Suprapubic skin (tissue), 4 donors: ENCODE measurements around the gene UGT1A4. TPM values are rescaled to one million over a fixed set of nuclear protein-coding genes. Genes with fewer than 3 reads are reported as not detected.

Source experiments
- DNase-seq, 2 donors: peaks; one replicate each; pipeline ENCODE4 v3.0.0-alpha.2; 2019; ENCODE audit warnings: low spot score in 2 of 2
- H3K27ac ChIP-seq: fragments of 200-600 bp; sonication (generic); one replicate; pipeline ENCODE4 v1.5.1; 2019
- H3K27me3 ChIP-seq: fragments of 200-600 bp; sonication (generic); one replicate; pipeline ENCODE4 v1.5.1; 2019
- H3K36me3 ChIP-seq: fragments of 200-600 bp; sonication (generic); one replicate; pipeline ENCODE4 v1.5.1; 2019
- H3K4me1 ChIP-seq: fragments of 200-600 bp; sonication (generic); one replicate; pipeline ENCODE4 v1.5.1; 2019
- H3K4me3 ChIP-seq: fragments of 200-600 bp; sonication (generic); one replicate; pipeline ENCODE4 v1.5.1; 2019; ENCODE audit warnings: mild to moderate bottlenecking
- H3K9me3 ChIP-seq: fragments of 200-600 bp; sonication (generic); one replicate; pipeline ENCODE4 v1.5.1; 2019
- EP300 ChIP-seq: sonication (generic); formaldehyde crosslinking; IDR thresholded peaks from one replicate; pipeline ENCODE4 v1.6.1; 2017; ENCODE audit warnings: antibody characterized with exemption
- POLR2A ChIP-seq, 2 donors: fragments of 450-650 bp; IDR thresholded peaks; one replicate each; pipeline ENCODE4 v1.6.1; 2017; ENCODE audit warnings: antibody characterized with exemption in 2 of 2, mild to moderate bottlenecking in 2 of 2, moderate library complexity in 2 of 2
- POLR2AphosphoS5 ChIP-seq, 3 donors: sonication (generic); formaldehyde crosslinking; IDR thresholded peaks; one replicate each; pipeline ENCODE4 v1.6.1; 2017; ENCODE audit warnings: antibody characterized with exemption in 3 of 3
- WGBS: methylation state at CpG from one replicate; pipeline ENCODE4 v1.1.5; 2018; 5-methylcytosine and 5-hydroxymethylcytosine counted together
- total RNA-seq, 4 donors: library from RNA; depleted of rRNA; stranded (reverse); fragments of >200 nt; gene quantifications; one replicate each; pipeline ENCODE4 v1.1.0, GENCODE V29; 2016
- TF ChIP-seq, protein P1 (sequence below), 2 donors: fragments of 200-600 bp in 1 of 2; fragments of 450-650 bp in 1 of 2; sonication (generic) in 1 of 2; IDR thresholded peaks; one replicate each; pipeline ENCODE4 v1.5.1; 2016 to 2019; ENCODE audit warnings: antibody characterized with exemption in 2 of 2, mild to moderate bottlenecking in 1 of 2, moderate library complexity in 1 of 2

UGT1A4 gene
- total RNA-seq, 4 donors from 2014 or later, result 1.8 to 2.6 (median 2.3) TPM; not detected in 1

- DNase-seq, result peak in 1 of 2 donors; percentile 40
- TF ChIP-seq, protein P1, sequence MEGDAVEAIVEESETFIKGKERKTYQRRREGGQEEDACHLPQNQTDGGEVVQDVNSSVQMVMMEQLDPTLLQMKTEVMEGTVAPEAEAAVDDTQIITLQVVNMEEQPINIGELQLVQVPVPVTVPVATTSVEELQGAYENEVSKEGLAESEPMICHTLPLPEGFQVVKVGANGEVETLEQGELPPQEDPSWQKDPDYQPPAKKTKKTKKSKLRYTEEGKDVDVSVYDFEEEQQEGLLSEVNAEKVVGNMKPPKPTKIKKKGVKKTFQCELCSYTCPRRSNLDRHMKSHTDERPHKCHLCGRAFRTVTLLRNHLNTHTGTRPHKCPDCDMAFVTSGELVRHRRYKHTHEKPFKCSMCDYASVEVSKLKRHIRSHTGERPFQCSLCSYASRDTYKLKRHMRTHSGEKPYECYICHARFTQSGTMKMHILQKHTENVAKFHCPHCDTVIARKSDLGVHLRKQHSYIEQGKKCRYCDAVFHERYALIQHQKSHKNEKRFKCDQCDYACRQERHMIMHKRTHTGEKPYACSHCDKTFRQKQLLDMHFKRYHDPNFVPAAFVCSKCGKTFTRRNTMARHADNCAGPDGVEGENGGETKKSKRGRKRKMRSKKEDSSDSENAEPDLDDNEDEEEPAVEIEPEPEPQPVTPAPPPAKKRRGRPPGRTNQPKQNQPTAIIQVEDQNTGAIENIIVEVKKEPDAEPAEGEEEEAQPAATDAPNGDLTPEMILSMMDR (IDR thresholded peaks at IDR 0.05), result no peak
- TF ChIP-seq POLR2A (IDR thresholded peaks at IDR 0.05), result no peak
- WGBS, result 58% methylated on average over 2 of the region's 3 CpGs
- Histone ChIP-seq H3K4me1 (no peaks in the 10 kb centered on the region), H3K9me3 (no peaks in the 10 kb centered on the region), H3K27ac (no peak overlapping the region), H3K27me3 (peaks cover 6% of the 10 kb centered on the region), H3K36me3 (no peaks in the 10 kb centered on the region), H3K4me3 (no peak overlapping the region)
Observed at GRCh38 chr2:233802132-233802815, 83.7 kb downstream of the UGT1A4 start.

DNA sequence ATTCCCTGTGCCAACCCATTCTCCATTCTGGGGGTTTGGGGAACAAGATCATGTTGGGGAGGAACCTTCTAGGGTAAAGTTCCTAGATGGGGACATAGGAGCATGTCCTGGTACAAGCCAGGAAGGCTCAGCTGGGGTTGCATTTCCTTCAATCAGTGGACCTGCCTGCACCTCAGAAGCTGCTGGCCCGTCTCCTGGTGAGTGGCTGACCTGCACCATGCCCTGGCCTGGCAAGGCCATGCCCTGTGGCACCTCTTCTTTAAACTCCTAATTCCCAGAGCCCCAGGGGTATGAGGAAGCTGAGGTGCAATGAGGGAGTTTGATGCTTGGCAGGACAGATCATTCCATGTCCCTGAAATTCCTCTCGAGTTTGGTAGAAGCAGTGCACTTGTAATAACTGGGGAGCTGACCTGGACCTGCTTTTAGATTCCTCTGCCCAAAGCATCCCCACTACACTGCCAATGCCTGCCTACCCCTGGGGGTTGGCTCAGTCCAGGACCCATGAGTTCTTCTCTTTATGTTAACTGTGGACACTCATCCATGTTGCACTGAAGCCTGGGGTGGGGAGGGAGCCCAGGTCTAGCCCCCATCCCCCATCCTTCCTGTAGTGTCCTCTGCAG lies 84.9 kb downstream of the UGT1A4 start:
- TF ChIP-seq, protein P1 (IDR thresholded peaks at IDR 0.05), result no peak
- TF ChIP-seq POLR2A (IDR thresholded peaks at IDR 0.05) (no peak), POLR2AphosphoS5 (IDR thresholded peaks at IDR 0.05) (no peak), EP300 (no peak)

GRCh38 chr2:233803994-233804393 lies 85.5 kb downstream of the UGT1A4 start:
- peak in 1 of 2 donors; percentile 45 for DNase-seq
- Histone ChIP-seq H3K27me3 (peaks cover 16% of the 10 kb centered on the region), H3K9me3 (no peaks in the 10 kb centered on the region), H3K4me3 (no peak overlapping the region), H3K4me1 (no peaks in the 10 kb centered on the region), H3K36me3 (no peaks in the 10 kb centered on the region), H3K27ac (no peak overlapping the region)
- TF ChIP-seq, protein P1 (IDR thresholded peaks at IDR 0.05), result no peak
- TF ChIP-seq EP300, result no peak
- TF ChIP-seq POLR2AphosphoS5 (IDR thresholded peaks at IDR 0.05), result no peak
- TF ChIP-seq POLR2A (IDR thresholded peaks at IDR 0.05), result no peak
- WGBS, result 60% methylated on average over 6 of the region's 8 CpGs

More for the DNA sequence above, 84.9 kb downstream of the UGT1A4 start:
- WGBS, result 61% methylated on average over 2 of the region's 2 CpGs
- Histone ChIP-seq H3K36me3 (no peaks in the 10 kb centered on the region), H3K4me3 (no peak overlapping the region), H3K27ac (no peak overlapping the region), H3K9me3 (no peaks in the 10 kb centered on the region), H3K27me3 (peaks cover 10% of the 10 kb centered on the region), H3K4me1 (no peaks in the 10 kb centered on the region)
- peak in 1 of 2 donors; percentile 38 for DNase-seq

DNA sequence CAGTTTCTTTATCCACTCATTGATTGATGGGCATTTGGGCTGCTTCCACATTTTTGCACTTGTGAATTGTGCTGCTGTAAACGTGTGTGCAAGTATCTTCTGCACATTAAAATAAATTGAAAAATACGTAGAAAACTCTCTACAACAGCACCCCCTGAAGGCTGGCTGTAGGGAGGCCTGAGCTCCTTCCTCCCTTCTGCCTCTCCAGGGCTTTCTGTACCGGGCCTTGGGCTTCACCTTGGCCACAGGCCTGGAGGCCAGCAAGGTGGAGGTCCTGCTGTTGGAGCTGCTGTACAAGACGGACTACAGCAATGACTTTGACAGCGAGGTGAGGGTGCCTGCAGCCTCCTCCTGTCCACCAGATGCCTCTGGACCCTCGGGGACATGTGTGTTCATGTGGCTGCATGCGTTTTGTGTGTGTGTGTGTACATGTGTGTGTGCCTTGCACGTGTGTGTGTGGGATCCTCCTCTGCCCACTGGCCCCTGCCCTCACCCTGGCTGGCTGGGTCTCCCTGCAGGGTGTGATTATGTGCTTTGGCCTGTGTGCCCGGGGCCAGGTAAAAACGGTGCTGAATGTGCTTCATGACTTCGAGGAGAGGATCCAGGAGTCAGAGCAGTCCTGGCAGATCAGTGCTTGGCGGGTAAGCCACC lies 88.8 kb downstream of the UGT1A4 start:
- WGBS, result 86% methylated on average over 4 of the region's 12 CpGs
- Histone ChIP-seq H3K4me3 (no peak overlapping the region), H3K27ac (no peak overlapping the region), H3K36me3 (no peaks in the 10 kb centered on the region), H3K4me1 (no peaks in the 10 kb centered on the region), H3K9me3 (no peaks in the 10 kb centered on the region), H3K27me3 (peaks cover 16% of the 10 kb centered on the region)
- TF ChIP-seq POLR2A (IDR thresholded peaks at IDR 0.05) (no peak), POLR2AphosphoS5 (IDR thresholded peaks at IDR 0.05) (no peak), EP300 (no peak)
- TF ChIP-seq, protein P1 (IDR thresholded peaks at IDR 0.05), result no peak
- DNase-seq, result peak in 1 of 2 donors; percentile 34
